ENCODE results near the gene CCL7.

CCL7 gene

DNA sequence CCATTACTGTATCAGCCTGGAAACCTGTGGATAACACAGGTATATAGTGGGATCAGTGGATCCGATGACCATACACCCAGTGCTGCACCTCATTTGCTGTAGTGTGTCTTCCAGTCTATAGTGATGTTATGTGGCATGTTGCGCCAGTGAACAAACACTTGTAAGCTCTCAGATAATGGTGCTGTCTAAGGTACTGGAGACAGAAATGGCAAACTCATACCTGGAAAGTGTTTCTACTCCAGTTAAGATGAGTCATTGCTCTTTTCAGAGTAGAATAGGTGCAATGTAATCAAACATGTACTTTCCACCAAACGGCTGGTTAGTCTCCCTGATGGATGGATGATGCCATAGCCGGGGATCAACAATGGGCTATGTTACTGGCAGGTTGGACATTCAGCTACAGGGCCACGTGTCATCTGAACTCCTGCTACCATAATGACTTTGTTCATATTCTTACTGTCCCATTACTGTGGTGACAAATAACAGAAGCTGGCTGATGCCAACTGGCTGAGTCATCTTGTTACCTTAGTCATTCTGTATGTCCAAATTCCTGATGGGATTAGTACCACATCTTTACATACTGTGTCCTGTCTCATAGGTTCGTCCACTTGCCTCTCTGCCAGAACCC, 21.8 kb downstream of the CCL7 start:
- no peak for DNase-seq

- no peak for DNase-seq
Measured at GRCh38 chr17:34299027-34299426, 29.0 kb downstream of the CCL7 start.

- no peak for DNase-seq
Measured at GRCh38 chr17:34299956-34300577, 30.0 kb downstream of the CCL7 start.

DNA sequence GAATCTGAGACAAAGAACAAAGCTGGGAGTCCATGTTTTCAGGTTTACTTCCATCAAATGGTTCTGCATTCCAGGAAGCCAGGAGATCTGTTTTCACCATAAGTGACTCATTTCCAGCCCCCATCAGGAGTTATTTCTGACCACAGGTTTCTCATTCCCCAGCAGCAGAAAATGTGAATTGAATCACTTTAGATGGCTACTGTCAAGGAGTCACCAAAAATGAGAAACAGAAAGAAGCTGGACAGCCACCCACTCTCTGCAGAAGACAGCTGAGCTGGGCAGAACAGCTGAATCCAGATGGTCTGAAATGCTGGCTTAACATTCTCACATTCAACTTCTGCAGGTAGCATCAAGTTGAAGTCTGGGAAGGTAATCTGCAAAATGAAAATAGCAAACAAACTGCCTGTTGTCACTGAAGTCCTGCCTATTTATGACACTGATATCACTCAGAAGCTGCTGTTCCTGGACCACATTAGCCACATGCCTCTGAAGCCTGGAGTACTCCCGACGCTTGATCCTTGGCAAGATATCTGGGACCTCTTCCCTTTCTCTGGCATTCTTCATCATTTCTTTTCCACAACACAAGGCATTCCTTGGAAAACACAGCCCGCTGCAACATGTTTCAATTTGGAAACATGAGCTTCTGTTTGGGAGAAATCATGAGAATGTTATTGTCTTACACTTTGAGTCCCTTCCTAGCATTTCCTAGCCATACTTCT, 30.8 kb downstream of the CCL7 start:
- DNase-seq, result no peak

DNA sequence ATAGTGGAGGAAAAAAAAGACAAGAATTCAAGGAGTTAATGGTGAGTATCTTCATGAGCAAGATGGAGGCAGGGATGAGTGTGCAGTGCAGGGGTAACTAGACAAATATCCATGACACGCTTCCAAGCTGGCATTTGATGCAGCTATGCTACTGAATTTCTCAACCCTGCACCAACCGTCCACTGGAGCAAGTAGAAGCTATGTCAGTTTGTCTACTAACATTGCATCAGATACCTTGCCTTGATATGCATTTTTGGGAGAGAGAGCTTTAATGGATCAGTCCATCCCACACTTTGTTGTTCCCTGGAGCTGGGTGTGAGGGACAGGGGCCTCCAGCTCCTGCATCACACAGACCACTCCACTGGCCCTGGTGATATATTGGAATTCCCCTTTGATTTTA, 32.0 kb downstream of the CCL7 start:
- no peak for DNase-seq

GRCh38 chr17:34302636-34303035, 32.6 kb downstream of the CCL7 start:
- DNase-seq, result no peak

DNA sequence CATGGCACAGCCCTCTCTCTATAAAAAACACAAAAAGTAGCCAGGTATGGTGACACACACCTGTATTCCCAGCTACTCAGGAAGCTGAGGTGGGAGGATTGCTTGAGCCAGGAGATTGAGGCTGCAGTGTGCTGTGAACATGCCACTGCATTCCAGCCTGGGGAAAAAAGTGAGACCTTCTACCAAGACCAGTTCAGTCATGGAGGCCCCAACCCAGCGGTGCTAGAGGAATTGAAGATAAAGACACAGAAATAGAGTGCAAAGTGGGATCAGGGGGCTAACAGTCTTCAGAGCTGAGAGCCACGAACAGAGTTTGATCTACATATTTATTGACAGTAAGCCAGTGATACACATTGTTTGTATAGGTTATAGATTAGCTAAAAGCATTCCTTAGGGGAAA, 33.6 kb downstream of the CCL7 start:
- DNase-seq, result no peak

- DNase-seq, result no peak
Measured at GRCh38 chr17:34305061-34305460, 35.0 kb downstream of the CCL7 start.

GRCh38 chr17:34305606-34306005, 35.6 kb downstream of the CCL7 start:
- no peak for DNase-seq

GRCh38 chr17:34306466-34306865, 36.4 kb downstream of the CCL7 start:
- no peak for DNase-seq

DNA sequence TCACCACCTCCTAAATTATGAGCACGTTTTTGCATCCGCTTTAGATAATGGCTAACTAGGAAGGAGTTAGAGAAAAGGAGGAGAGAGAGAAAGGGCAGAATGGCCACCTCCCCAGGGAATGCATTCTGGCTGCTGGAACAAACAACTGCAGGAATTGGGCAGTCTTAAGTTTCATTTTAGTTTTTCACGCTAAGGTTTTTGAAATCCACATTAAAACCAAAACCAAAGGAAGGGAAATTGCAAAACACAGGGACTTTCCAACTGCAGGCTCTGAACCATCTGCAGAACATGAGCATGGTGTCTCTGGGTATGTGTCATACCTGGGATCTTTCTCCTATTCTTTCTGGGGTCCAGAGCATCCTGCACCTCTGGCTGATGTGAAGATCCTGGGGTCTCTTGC, 37.1 kb downstream of the CCL7 start:
- no peak for DNase-seq

- no peak for DNase-seq
Measured at GRCh38 chr17:34308371-34308770, 38.4 kb downstream of the CCL7 start.

GRCh38 chr17:34311291-34311690, 41.3 kb downstream of the CCL7 start:
- no peak for DNase-seq

GRCh38 chr17:34312080-34312479, 42.1 kb downstream of the CCL7 start:
- no peak for DNase-seq

DNA sequence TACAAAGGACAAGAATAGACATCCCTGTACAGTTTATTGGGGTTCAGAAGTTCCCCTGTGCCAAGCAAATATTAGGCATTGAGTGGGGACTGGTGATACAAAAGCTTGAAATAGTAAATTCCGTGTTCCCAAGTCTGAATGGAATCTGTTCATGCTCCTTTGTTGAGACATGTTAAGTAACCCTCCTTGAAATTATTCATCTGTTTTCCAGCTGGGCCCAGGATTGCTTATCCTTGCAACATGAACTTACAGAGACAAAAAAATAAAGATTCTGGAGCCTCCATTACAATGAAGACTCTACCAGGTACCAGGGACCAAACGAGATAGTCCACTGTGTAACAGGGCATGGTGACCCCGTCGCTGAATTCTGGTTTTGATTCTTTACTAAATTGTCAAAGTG, 43.1 kb downstream of the CCL7 start:
- no peak for DNase-seq

DNA sequence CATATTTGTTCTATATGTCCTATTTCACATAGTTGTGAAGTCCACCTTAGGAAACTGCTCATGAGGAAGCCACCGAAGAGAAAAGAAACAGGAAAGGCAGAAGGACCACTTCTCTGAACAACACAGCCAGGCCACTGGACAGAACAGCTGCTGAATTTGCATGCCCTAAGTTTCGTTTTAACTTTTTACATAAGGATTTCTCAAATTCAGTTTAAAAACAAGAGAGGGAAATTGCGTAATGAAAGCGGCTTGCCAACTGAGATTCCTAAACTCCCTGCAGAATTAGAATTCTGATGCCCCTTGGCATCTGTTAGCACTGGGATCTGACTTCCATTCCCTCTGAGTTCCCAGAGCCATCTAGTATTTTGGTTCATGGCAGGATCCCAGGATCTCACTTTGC, 44.3 kb downstream of the CCL7 start:
- DNase-seq, result no peak

GRCh38 chr17:34318474-34318873, 48.5 kb downstream of the CCL7 start:
- no peak for DNase-seq

- no peak for DNase-seq
Measured at GRCh38 chr17:34319039-34319483, 49.0 kb downstream of the CCL7 start, which contains the start of gene CCL8. Gene CCL8, plus strand, starts transcription at chr17:34319435. Its CDS starts 67 bp downstream, at chr17:34319502.

Data from NCI-H1436 (cell line).